GM21619 (cell line): ENCODE measurements around the gene RPL36A.

Experiments used
- ATAC-seq: cut with Tn5 transposase; IDR thresholded peaks from one replicate; pipeline ENCODE4 v1.9.1; 2021; ENCODE audit not compliant: unreplicated experiment

RPL36A gene

DNA sequence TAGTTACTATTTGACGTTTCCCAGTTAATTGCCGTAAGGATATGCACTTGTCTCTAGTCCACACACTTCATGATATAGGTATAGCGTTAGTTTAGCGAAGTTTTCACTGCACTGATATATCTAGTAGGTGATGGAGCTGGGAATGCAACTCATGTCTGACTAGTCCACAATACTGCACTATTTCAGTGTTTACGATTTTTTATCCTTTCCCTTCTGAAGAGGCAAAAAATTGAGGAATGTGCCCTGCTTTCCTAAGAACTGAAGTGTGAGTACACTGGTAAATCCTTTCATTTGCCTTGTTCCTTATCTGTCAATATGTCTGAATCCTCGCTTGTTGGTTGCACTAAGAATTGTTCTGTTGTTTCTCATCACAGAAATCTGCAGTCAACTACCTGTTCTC is 1.0 kb downstream of the RPL36A start:
- no peak for ATAC-seq

GRCh38 chrX:101393530-101394305 is 2.9 kb downstream of the RPL36A start:
- no peak for ATAC-seq

- ATAC-seq: no peak
Measured at GRCh38 chrX:101394372-101394771, 3.6 kb downstream of the RPL36A start.

- ATAC-seq: no peak
Measured at GRCh38 chrX:101395789-101396188, 5.0 kb downstream of the RPL36A start.

DNA sequence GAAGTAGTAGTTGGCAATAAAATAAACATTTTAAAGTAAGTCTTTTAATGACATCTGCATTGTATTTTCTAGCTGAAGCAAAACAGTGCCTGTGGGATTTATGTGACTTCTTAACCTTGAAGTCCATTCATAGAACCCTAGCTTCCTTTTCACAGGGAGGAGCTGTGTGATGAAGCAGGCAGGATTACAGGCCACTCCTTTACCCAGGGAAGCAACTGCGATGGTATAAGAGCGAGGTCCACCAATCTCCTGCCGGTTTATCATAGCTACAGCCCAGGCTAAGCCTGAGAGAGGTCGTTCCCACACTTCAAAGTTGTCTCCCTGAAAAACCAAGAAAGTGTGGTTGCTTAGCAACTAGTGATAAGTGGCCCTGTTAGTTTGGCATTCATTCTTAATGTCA is 7.0 kb downstream of the RPL36A start:
- ATAC-seq: no peak

- no peak for ATAC-seq
Measured at GRCh38 chrX:101398694-101399093, 7.9 kb downstream of the RPL36A start.

DNA sequence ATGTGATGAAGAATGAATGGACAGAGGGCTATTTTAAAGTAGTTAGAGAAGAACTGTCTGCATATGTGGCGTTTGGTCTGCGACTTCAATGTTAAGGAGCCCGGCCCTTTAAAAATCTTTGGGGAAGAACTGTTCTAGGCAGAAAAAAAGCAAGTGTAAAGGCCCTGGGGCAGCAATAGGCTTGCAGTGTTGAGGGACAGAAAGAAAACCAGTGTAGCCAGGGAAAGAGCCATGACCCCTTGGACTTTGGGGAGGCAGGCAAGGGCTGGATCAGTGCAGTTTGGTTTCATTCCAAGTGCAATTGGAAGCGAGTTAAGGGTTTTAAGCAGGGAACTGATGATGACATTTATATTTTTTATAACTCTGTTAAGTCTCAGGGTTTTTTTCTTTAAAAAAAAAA is 9.0 kb downstream of the RPL36A start:
- no peak for ATAC-seq

DNA sequence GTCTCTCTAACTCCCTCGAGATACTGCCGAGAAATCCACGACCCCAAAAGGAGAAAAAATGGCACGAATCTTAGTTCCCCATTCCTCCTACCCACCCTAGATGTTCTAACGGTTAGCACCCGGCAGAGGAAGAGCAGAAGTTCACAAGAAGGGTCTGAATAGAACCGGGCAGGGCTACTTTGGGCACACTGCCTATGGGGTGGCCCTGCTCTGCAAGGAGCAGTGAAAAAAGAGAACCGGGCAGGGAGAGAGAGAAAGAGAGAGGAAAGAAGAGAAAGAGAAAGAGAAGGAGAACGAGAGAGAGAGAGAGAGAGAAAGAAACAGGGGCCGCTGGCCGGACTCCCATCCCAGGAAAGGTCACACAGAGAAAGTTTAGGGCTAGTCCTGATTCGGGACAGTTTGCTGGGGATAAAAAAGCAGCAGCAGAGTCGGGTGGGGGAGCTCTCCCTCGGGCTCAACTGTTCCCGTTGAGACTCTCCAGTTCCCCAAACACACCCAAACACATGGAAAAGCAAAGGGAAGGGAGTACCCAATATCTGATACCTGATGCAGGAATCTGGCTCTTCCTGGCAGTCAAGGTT is 16.4 kb downstream of the RPL36A start:
- peak; percentile 0 for ATAC-seq

DNA sequence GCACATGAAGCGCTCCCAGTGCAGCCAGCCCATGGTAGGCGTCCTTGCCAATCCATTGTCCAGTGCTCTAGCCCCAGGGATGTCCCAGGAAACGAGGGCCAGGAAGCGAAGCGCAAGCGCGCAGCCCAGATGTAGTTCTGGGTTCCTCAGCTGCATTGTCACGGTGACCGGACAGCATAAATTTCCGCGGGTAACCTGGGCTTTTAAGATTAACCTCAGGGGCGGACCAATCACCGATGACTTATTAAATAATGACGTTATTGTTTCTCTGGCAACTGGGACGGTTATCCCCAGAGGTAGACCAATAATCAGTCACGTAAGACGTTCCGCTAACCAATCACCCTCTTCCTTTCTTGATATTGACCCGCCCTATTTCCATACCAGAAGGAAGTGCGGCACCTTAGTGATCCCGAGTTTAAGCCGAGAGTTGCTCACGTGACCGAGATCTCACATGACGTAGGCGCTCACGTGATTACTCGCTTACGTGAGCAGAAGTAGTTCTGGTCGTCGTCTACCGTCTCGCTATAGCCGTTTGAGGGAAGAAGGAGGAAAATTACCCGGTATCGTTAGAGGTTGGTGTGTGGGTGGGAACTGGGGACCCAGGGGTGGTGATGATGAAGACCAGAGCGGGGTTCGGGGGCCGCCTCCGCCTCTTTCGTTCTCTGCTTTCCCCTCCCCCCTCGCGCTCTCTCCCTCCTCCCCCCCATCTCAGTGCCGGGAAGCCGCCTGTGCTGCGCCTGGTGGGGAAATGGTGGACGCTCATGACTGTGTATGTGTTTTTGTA is 17.1 kb downstream of the RPL36A start, which contains the start of the genes GLA and HNRNPH2:
Gene GLA (minus strand): TSS at position 178 of the 784 bp plus-strand sequence. CDS start 22 bp downstream, at position 156.
Gene HNRNPH2 (plus strand): TSS at position 475 of the 784 bp plus-strand sequence. CDS start 3,767 bp downstream, outside the sequence.
- peak; percentile 91 for ATAC-seq

DNA sequence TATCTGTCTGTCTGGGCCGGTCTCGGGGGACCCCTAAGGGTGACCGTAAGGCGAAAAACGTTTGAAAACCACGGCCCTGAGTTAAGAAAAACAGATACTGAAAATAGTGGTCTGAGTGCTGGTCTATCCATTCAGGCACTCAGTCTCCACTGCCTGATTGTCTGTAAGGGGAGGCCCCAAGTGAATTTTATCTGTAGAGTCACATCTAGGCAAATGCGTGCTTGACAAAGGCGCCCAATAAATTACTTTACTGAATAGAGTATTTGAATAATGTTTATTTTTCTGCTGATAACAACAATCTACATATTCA is 17.7 kb downstream of the RPL36A start:
- no peak for ATAC-seq

- ATAC-seq: no peak
Measured at GRCh38 chrX:101409043-101409442, 18.2 kb downstream of the RPL36A start.

- no peak for ATAC-seq
Measured at GRCh38 chrX:101410461-101410860, 19.6 kb downstream of the RPL36A start.

DNA sequence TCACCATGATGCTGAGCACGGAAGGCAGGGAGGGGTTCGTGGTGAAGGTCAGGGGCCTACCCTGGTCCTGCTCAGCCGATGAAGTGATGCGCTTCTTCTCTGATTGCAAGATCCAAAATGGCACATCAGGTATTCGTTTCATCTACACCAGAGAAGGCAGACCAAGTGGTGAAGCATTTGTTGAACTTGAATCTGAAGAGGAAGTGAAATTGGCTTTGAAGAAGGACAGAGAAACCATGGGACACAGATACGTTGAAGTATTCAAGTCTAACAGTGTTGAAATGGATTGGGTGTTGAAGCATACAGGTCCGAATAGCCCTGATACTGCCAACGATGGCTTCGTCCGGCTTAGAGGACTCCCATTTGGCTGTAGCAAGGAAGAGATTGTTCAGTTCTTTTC is 21.2 kb downstream of the RPL36A start:
- ATAC-seq: no peak

GRCh38 chrX:101415180-101416145 is 24.7 kb downstream of the RPL36A start:
- peak; percentile 65 for ATAC-seq

- ATAC-seq: no peak
Measured at GRCh38 chrX:101416691-101417090, 25.9 kb downstream of the RPL36A start.

DNA sequence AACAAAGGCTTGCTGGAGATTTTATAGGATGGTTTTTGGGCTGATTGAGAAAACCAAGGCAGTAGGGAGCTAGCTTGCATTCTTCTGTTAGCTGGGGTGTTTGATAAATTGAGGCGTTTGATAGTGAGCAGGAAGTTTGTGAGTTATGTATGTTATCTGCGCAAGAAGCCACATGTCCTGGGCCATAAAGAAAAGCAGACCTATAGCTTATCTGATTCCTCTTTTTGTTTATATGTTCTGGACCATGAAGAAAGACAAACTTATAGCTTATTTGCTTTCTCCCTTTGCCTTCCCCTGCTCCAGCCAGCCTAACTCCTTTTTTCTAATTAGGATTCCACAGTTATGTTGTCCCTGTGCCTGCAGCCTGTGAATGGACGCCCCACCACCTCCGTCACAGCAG is 26.4 kb downstream of the RPL36A start:
- ATAC-seq: no peak

DNA sequence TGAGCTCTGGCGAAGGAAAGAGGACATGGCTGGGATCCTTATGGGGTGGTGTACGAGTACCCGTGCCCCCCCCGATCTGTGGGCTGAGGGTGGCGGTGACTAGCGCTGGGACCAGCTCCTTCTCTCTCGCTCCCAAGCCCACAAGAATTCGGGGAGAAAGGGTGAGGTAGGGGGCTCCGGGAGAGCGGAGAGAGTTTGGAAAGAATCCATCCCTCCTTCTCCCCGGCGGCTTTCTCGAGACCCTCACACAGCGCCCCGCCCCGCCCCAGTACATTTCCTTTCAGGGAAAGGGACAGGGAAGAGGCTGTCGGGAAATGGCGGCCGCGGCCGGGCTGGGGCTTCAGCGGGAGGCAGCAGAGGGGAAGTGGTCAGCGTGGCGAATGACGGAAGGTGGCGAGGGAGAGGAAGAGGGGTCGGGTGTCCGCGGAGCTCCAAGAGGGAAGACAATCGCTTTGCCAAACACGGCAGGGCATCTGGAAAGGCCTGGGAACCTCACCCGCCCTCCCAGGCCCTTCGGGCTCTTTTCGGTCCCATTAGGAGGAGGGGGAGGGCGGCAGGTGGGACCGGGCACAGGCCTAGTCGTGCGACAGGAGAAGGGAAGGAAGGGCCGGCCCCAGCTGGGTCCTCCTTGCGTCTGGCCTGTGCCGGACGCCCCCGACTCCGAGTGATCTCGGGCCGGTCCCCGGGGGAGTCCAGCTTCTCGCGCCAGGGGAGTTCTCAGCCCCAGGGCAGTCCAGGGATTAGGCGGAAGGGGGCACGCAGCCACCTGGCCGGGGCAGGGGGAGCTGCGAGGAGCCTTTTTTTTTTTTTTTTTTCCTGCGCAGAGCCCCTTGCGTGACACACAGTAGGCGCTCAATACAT is 27.4 kb downstream of the RPL36A start:
- ATAC-seq: peak; percentile 42

DNA sequence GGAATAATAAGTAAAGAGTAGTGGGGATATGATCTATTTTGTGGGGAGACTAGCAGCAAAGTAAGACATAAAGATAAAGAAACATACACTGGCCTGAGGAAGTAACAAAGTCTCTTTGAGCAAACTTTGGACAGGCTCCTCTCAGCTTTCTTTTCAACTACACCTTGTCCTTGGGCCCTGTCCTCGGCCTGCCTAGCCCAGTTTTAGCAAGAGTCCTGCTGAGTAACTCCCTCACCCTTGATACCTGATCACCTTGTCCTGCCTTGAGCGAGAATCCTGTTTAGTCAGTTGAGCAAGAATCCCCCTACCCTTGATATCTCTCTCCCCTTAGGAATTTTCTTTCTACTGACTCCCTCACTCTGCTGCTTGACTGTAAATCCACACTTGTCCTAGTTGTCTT is 28.7 kb downstream of the RPL36A start:
- no peak for ATAC-seq

DNA sequence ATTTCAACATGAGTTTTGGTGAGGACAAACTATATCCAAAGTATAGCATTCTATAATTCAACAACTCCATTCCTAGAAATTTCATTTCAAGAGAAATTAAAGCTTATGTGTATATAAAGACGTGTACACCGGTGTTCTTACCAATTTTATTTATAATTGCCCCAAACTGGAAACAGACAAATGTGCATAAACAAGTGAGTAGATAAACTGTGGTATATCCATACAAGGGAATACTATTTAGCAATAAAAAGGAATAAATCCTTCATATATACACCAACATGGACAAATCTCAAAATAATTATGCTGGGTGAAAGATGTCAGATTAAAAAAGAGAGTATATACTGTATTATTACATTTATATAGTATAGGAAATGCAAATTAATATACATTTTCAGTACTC is 37.1 kb downstream of the RPL36A start:
- ATAC-seq: no peak

- peak; percentile 51 for ATAC-seq
Measured at GRCh38 chrX:101429934-101430333, 39.1 kb downstream of the RPL36A start.
